HCT116 (cell line): ENCODE data around the gene TOR1AIP2. TPM values are rescaled to one million over a fixed set of nuclear protein-coding genes. Genes with fewer than 3 reads are reported as not detected.

Source experiments
- ATAC-seq: fragments of 200-7000 bp; cut with Tn5 transposase; 2 replicates; pipeline ENCODE4 v1.9.1; 2020; ENCODE audit warnings: mild to moderate bottlenecking, moderate library complexity
- BruUV-seq: library from RNA; stranded (reverse); fragments of 400-500 nt; replicated peaks from 2 replicates; lab custom pipeline; 2021; lab: Mats Ljungman, UMichigan
- CTCF ChIA-PET: fragments of 300-600 bp; sonication (Branson Sonifier 250); formaldehyde crosslinking; loops from one replicate; lab custom pipeline; 2021; ENCODE audit warnings: antibody characterized with exemption; lab: Charles Lee
- POLR2A ChIA-PET: fragments of 300-600, 350-600 bp; sonication (Branson Sonifier 250); formaldehyde crosslinking; loops from one replicate; lab custom pipeline; 2021; ENCODE audit warnings: antibody characterized with exemption; lab: Charles Lee
- RAD21 ChIA-PET, 2 experiments: fragments of 300-600 bp; sonication (Branson Sonifier 250); formaldehyde crosslinking; loops; one replicate each; lab custom pipeline; 2023; ENCODE audit warnings: low total read pairs in 2 of 2; ENCODE audit not compliant: uncharacterized antibody in 2 of 2, unreplicated experiment in 2 of 2, low non-redundant PET in 1 of 2; lab: Charles Lee
- DNase-seq: peaks from one replicate; pipeline ENCODE4 v3.0.0-alpha.2; 2010; ENCODE audit warnings: low read depth, low spot score
- H2AFZ ChIP-seq: fragments of 200-600 bp; shearing (Covaris generic), sonication (generic); 2 replicates; pipeline ENCODE4 v1.6.1; 2017; ENCODE audit warnings: low read depth, mixed run types, mixed read lengths, antibody characterized with exemption, low read length; ENCODE audit not compliant: poor library complexity, severe bottlenecking
- H3K27ac ChIP-seq: 2 replicates; pipeline ENCODE4 v1.5.1; 2012; ENCODE audit warnings: low read depth, low read length
- H3K27me3 ChIP-seq: fragments of 200-600 bp; sonication (generic); 2 replicates; pipeline ENCODE4 v1.6.1; 2016; ENCODE audit warnings: mixed run types, low read length, mixed read lengths; ENCODE audit not compliant: insufficient read depth
- H3K36me3 ChIP-seq, 2 experiments: fragments of 200-500 bp in 1 of 2; fragments of 200-600 bp in 1 of 2; sonication (Bioruptor generic) in 1 of 2; sonication (generic) in 1 of 2; 2 replicates each; pipeline versions ENCODE4 v1.5.1 to v1.6.1; 2014 to 2016; ENCODE audit warnings: low read length in 2 of 2, inconsistent platforms in 1 of 2, mixed read lengths in 1 of 2, mixed run types in 1 of 2; ENCODE audit not compliant: insufficient read depth in 2 of 2, control insufficient read depth in 1 of 2
- H3K4me1 ChIP-seq, 2 experiments: fragments of 200-600 bp in 1 of 2; sonication (generic) in 1 of 2; 2 replicates each; pipeline versions ENCODE4 v1.5.1 to v1.6.1; 2012 to 2017; ENCODE audit warnings: low read length in 2 of 2, inconsistent platforms in 1 of 2, mild to moderate bottlenecking in 1 of 2, mixed read lengths in 1 of 2, mixed run types in 1 of 2, moderate library complexity in 1 of 2; ENCODE audit not compliant: insufficient read depth in 2 of 2, control insufficient read depth in 1 of 2
- H3K4me2 ChIP-seq: fragments of 200-600 bp; sonication (generic); 2 replicates; pipeline ENCODE4 v1.6.1; 2017; ENCODE audit warnings: mixed run types, low read length, mixed read lengths
- H3K4me3 ChIP-seq, 2 experiments: fragments of 200-600 bp in 1 of 2; sonication (generic) in 1 of 2; replicated peaks in 1 of 2; 2 replicates each; pipeline ENCODE4 v1.5.1; 2011 to 2016; ENCODE audit warnings: low read length in 2 of 2, control low read depth in 1 of 2, low read depth in 1 of 2, mild to moderate bottlenecking in 1 of 2, mixed read lengths in 1 of 2, mixed run types in 1 of 2
- H3K79me2 ChIP-seq: fragments of 200-600 bp; sonication (generic); 2 replicates; pipeline ENCODE4 v1.6.1; 2017; ENCODE audit warnings: mild to moderate bottlenecking, mixed run types, low read length, moderate library complexity, mixed read lengths; ENCODE audit not compliant: insufficient read depth
- H3K9ac ChIP-seq: fragments of 200-600 bp; sonication (generic); 2 replicates; pipeline ENCODE4 v1.6.1; 2016; ENCODE audit warnings: low read length, mixed read lengths
- H3K9me2 ChIP-seq: fragments of 200-600 bp; sonication (generic), shearing (Covaris generic); 2 replicates; pipeline ENCODE4 v1.6.1; 2017; ENCODE audit warnings: mixed run types, mild to moderate bottlenecking, moderate library complexity; ENCODE audit not compliant: insufficient read depth
- H3K9me3 ChIP-seq, 2 experiments: fragments of 200-500 bp in 1 of 2; fragments of 200-600 bp in 1 of 2; sonication (Bioruptor generic) in 1 of 2; sonication (generic) in 1 of 2; 2 replicates each; pipeline ENCODE4 v1.6.1; 2014 to 2017; ENCODE audit warnings: low read length in 2 of 2, mixed read lengths in 2 of 2, inconsistent platforms in 1 of 2, low read depth in 1 of 2, mild to moderate bottlenecking in 1 of 2, mixed run types in 1 of 2, moderate library complexity in 1 of 2; ENCODE audit not compliant: control insufficient read depth in 1 of 2, insufficient read depth in 1 of 2
- H4K20me1 ChIP-seq: fragments of 200-600 bp; sonication (generic), shearing (Covaris generic); 2 replicates; pipeline ENCODE4 v1.6.1; 2017; ENCODE audit warnings: mixed run types, mild to moderate bottlenecking, moderate library complexity; ENCODE audit not compliant: insufficient read depth
- ATF3 ChIP-seq: IDR thresholded peaks from 2 replicates; pipeline ENCODE4 v1.6.1; 2012
- CBX3 ChIP-seq: IDR thresholded peaks from 2 replicates; pipeline ENCODE4 v1.6.1; 2012; ENCODE audit warnings: low read depth
- CTCF ChIP-seq, 3 experiments: fragments of 200-600 bp in 1 of 3; sonication (generic) in 1 of 3; IDR thresholded peaks in 2 of 3; conservative IDR thresholded peaks in 1 of 3; 2 replicates each; pipeline ENCODE4 v1.5.1; 2012 to 2017; ENCODE audit warnings: low read depth in 2 of 3, low read length in 2 of 3, antibody characterized with exemption in 1 of 3, borderline replicate concordance in 1 of 3, control low read depth in 1 of 3, mild to moderate bottlenecking in 1 of 3, mixed read lengths in 1 of 3, mixed run types in 1 of 3, moderate library complexity in 1 of 3; ENCODE audit not compliant: insufficient read depth in 1 of 3
- EGR1 ChIP-seq: IDR thresholded peaks from 2 replicates; pipeline ENCODE4 v1.6.1; 2012; ENCODE audit warnings: low read depth
- ELF1 ChIP-seq: IDR thresholded peaks from 2 replicates; pipeline ENCODE4 v1.6.1; 2012; ENCODE audit warnings: low read depth, borderline replicate concordance
- EZH2 ChIP-seq: fragments of 200-600 bp; sonication (generic); IDR thresholded peaks from 2 replicates; pipeline ENCODE4 v1.6.1; 2017; ENCODE audit warnings: antibody characterized with exemption, mixed run types
- EZH2phosphoT487 ChIP-seq: fragments of 200-600 bp; IDR thresholded peaks from 2 replicates; pipeline ENCODE4 v1.6.1; 2018; ENCODE audit warnings: antibody characterized with exemption, borderline replicate concordance
- JUND ChIP-seq: IDR thresholded peaks from 2 replicates; pipeline ENCODE4 v1.6.1; 2012
- MAX ChIP-seq: IDR thresholded peaks from 2 replicates; pipeline ENCODE4 v1.6.1; 2012
- POLR2A ChIP-seq: IDR thresholded peaks from 2 replicates; pipeline ENCODE4 v1.7.0; 2011; ENCODE audit warnings: borderline replicate concordance; ENCODE audit not compliant: insufficient read depth, insufficient read length; ENCODE audit errors: extremely low read depth
- RAD21 ChIP-seq: IDR thresholded peaks from 2 replicates; pipeline ENCODE4 v1.6.1; 2012; ENCODE audit warnings: low read depth, mild to moderate bottlenecking
- SIN3A ChIP-seq: IDR thresholded peaks from 2 replicates; pipeline ENCODE4 v1.6.1; 2012; ENCODE audit warnings: low read depth
- SP1 ChIP-seq: IDR thresholded peaks from 2 replicates; pipeline ENCODE4 v1.6.1; 2012; ENCODE audit warnings: low read depth
- SRF ChIP-seq: IDR thresholded peaks from 2 replicates; pipeline ENCODE4 v1.6.1; 2012; ENCODE audit warnings: low read depth
- YY1 ChIP-seq: IDR thresholded peaks from 2 replicates; pipeline ENCODE4 v1.6.1; 2011; ENCODE audit warnings: low read length, low read depth, moderate library complexity, mild to moderate bottlenecking; ENCODE audit not compliant: insufficient replicate concordance; ENCODE audit errors: extremely low read depth
- ZBTB33 ChIP-seq: IDR thresholded peaks from 2 replicates; pipeline ENCODE4 v1.6.1; 2011; ENCODE audit warnings: mild to moderate bottlenecking, low read length, moderate library complexity; ENCODE audit not compliant: insufficient replicate concordance; ENCODE audit errors: extremely low read depth
- ZFX ChIP-seq: fragments of 450-650 bp; IDR thresholded peaks from 2 replicates; pipeline ENCODE4 v1.6.1; 2017
- ZNF274 ChIP-seq: fragments of 200-500 bp; sonication (Bioruptor generic); IDR thresholded peaks from 2 replicates; pipeline ENCODE4 v1.6.1; 2014; ENCODE audit warnings: mild to moderate bottlenecking, low read depth, low read length, inconsistent platforms
- intact Hi-C: fragments of 100-400 bp; cut with micrococcal nuclease; formaldehyde crosslinking; loops from 2 replicates; pipeline ENCODE4 v1.10.0; 2022
- total RNA-seq: library from RNA; stranded (reverse); gene quantifications from one replicate; pipeline ENCODE4 v1.2.1, GENCODE V29; 2021; ENCODE audit not compliant: unreplicated experiment

The TOR1AIP2 gene
- total RNA-seq, 1 experiment from 2014 or later: 106 TPM

- 0 out of 2 replicates have a peak, but pooled peaks cover 4% of the 10 kb centered on the region for H3K27me3 ChIP-seq
- no peaks in the 10 kb centered on the region for H3K9me3 ChIP-seq
- no peak for TF ChIP-seq CBX3
- TF ChIP-seq ELF1: no peak
- no peak for TF ChIP-seq RAD21
- no peak for TF ChIP-seq EZH2
- TF ChIP-seq ZNF274: no peak
- ChIA-PET RAD21 (no interaction called here), POLR2A (no interaction called here), CTCF (no interaction called here)
- H3K9ac ChIP-seq: no peak overlapping the region
- no peak overlapping the region for H2AFZ ChIP-seq
- no peak overlapping the region for H3K4me3 ChIP-seq
- no peak overlapping the region for H3K27ac ChIP-seq
- no peaks in the 10 kb centered on the region for H3K36me3 ChIP-seq
- no peak overlapping the region for H3K4me2 ChIP-seq
- BruUV-seq: no TSS peak
- H3K79me2 ChIP-seq: no peaks in the 10 kb centered on the region
- H4K20me1 ChIP-seq: no peaks in the 10 kb centered on the region
- H3K9me2 ChIP-seq: no peaks in the 10 kb centered on the region
- intact Hi-C loops: no loop called here
- no peak for ATAC-seq
- no peak for DNase-seq
- H3K4me1 ChIP-seq: peaks cover 0 to 9% of the 10 kb centered on the region in 2 experiments; a peak in 2 of 4 replicates
These were observed 73.7 kb downstream of the TOR1AIP2 start for GRCh38 chr1:179803918-179804317.

GRCh38 chr1:179803104-179803503, 74.5 kb downstream of the TOR1AIP2 start:
- ChIA-PET RAD21 (no interaction called here), POLR2A (no interaction called here), CTCF (interaction anchor here (2.1 kb wide), 1 partner anchor 12 kb away, joined by 10 read pairs; no protein-coding TSS in a partner anchor)
- Histone ChIP-seq H3K4me3 (no peak overlapping the region), H3K9ac (no peak overlapping the region), H3K36me3 (no peaks in the 10 kb centered on the region), H3K27ac (no peak overlapping the region), H4K20me1 (no peaks in the 10 kb centered on the region), H3K79me2 (no peaks in the 10 kb centered on the region), H2AFZ (no peak overlapping the region), H3K4me1 (peaks cover 0 to 7% of the 10 kb centered on the region in 2 experiments; a peak in 2 of 4 replicates), H3K9me3 (no peaks in the 10 kb centered on the region), H3K4me2 (no peak overlapping the region), H3K27me3 (0 out of 2 replicates have a peak, but pooled peaks cover 4% of the 10 kb centered on the region), H3K9me2 (no peaks in the 10 kb centered on the region)
- intact Hi-C loops: no loop called here
- no TSS peak for BruUV-seq
- ATAC-seq: no peak
- no peak for DNase-seq
- no peak for TF ChIP-seq POLR2A
- TF ChIP-seq YY1: no peak
- TF ChIP-seq EZH2: no peak
- TF ChIP-seq ZFX: no peak
- no peak for TF ChIP-seq ZBTB33
- no peak for TF ChIP-seq CTCF (IDR thresholded peaks at IDR 0.05 in 2 of 3, conservative IDR thresholded peaks at IDR 0.05 in 1 of 3; ENCODE audit: borderline replicate concordance in 1 of 3, insufficient read depth in 1 of 3, low read depth in 2 of 3, low read length in 2 of 3)
- no peak for TF ChIP-seq JUND
- TF ChIP-seq SRF: no peak
- TF ChIP-seq RAD21: no peak
- TF ChIP-seq SP1: no peak
- no peak for TF ChIP-seq SIN3A
- no peak for TF ChIP-seq ATF3
- TF ChIP-seq EGR1: no peak
- TF ChIP-seq MAX: no peak
- TF ChIP-seq CBX3: no peak
- TF ChIP-seq EZH2phosphoT487: no peak
- no peak for TF ChIP-seq ELF1
